GM19193 (cell line): ENCODE data around the gene PDK2.

Source experiments
- POLR2A ChIP-seq: IDR thresholded peaks from 4 replicates; pipeline ENCODE4 v1.6.1; 2011; ENCODE audit not compliant: insufficient read depth, insufficient read length; ENCODE audit errors: extremely low read depth

Gene PDK2

GRCh38 chr17:50123649-50124349, 28.6 kb downstream of the PDK2 start:
- TF ChIP-seq POLR2A = no peak

GRCh38 chr17:50125420-50125997, 30.4 kb downstream of the PDK2 start:
- TF ChIP-seq POLR2A = no peak

- no peak for TF ChIP-seq POLR2A
Observed at GRCh38 chr17:50127697-50128361, 32.7 kb downstream of the PDK2 start.

GRCh38 chr17:50128441-50129352, 33.5 kb downstream of the PDK2 start:
- no peak for TF ChIP-seq POLR2A

GRCh38 chr17:50129353-50129727, 34.2 kb downstream of the PDK2 start:
- TF ChIP-seq POLR2A = no peak

- TF ChIP-seq POLR2A = no peak
Observed at GRCh38 chr17:50129728-50130558, 34.8 kb downstream of the PDK2 start, which contains the start of gene SAMD14. SAMD14 (minus strand) TSS chr17:50130160; CDS start chr17:50124959, 5,201 bp downstream.

- TF ChIP-seq POLR2A = no peak
Observed at GRCh38 chr17:50130559-50131305, 35.6 kb downstream of the PDK2 start.

GRCh38 chr17:50132104-50132794, 37.1 kb downstream of the PDK2 start:
- peak; percentile 41 for TF ChIP-seq POLR2A

- TF ChIP-seq POLR2A = no peak
Observed at GRCh38 chr17:50133028-50133768, 38.0 kb downstream of the PDK2 start.

GRCh38 chr17:50133769-50134099, 38.6 kb downstream of the PDK2 start:
- no peak for TF ChIP-seq POLR2A

GRCh38 chr17:50134206-50135110, 39.3 kb downstream of the PDK2 start:
- peak; percentile 15 for TF ChIP-seq POLR2A
